Measurements from ENCODE around the gene AUTS2. TPM values are rescaled to one million over a fixed set of nuclear protein-coding genes. Genes with fewer than 3 reads are reported as not detected.

The AUTS2 gene
- polyA plus RNA-seq, 3 donors: 0.08 to 0.35 TPM; not detected in 1

DNA sequence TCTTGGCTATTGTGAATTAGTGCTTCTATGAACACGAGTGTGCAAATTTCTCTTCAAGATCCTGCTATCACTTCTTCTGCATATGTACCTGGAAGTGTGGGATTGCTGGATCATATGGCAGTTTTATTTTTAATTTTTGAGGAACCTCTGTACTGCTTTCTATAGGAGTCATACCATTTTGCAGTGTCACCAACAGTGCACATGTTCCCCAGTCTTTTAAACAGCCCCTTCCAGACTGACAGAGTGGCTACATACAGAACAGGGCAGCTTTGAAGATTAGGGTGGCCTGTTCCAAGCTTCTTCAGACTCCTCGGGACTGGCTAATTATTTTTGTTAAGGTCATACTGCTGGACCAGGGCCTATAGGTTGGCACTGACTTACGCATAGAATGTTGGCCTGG is 82.9 kb downstream of the AUTS2 start:
- TF ChIP-seq, protein P1, sequence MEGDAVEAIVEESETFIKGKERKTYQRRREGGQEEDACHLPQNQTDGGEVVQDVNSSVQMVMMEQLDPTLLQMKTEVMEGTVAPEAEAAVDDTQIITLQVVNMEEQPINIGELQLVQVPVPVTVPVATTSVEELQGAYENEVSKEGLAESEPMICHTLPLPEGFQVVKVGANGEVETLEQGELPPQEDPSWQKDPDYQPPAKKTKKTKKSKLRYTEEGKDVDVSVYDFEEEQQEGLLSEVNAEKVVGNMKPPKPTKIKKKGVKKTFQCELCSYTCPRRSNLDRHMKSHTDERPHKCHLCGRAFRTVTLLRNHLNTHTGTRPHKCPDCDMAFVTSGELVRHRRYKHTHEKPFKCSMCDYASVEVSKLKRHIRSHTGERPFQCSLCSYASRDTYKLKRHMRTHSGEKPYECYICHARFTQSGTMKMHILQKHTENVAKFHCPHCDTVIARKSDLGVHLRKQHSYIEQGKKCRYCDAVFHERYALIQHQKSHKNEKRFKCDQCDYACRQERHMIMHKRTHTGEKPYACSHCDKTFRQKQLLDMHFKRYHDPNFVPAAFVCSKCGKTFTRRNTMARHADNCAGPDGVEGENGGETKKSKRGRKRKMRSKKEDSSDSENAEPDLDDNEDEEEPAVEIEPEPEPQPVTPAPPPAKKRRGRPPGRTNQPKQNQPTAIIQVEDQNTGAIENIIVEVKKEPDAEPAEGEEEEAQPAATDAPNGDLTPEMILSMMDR (IDR thresholded peaks at IDR 0.05): no peak
- Mint-ChIP-seq H3K9me3 (peaks cover 0 to 2% (median 0%) of the 10 kb centered on the region in 7 donors), H3K36me3 (no peaks in the 10 kb centered on the region), H3K4me3 (no peak overlapping the region), H3K27me3 (ENCODE audit: low read depth in 3 of 3) (peaks cover 0 to 5% (median 0%) of the 10 kb centered on the region in 3 donors), H3K27ac (no peak overlapping the region), H3K4me1 (peaks cover 56% of the 10 kb centered on the region)
- Histone ChIP-seq H3K9ac (ENCODE audit: insufficient read depth, low read length, poor library complexity, severe bottlenecking) (no peak overlapping the region), H2AFZ (ENCODE audit: insufficient read depth, low read depth, low read length, poor library complexity, severe bottlenecking) (no peak overlapping the region), H3K4me2 (replicated peaks; ENCODE audit: extremely low read depth, low read length, poor library complexity, severe bottlenecking) (no peak overlapping the region), H3K36me3 (replicated peaks in 1 of 2; ENCODE audit: control insufficient read depth in 1 of 2, insufficient read depth in 2 of 2, low read length in 2 of 2) (no peaks in the 10 kb centered on the region), H3K4me1 (ENCODE audit: control insufficient read depth in 1 of 2, insufficient read depth in 2 of 2, low read length in 2 of 2) (peaks cover 7% of the 10 kb centered on the region in 2 donors), H3K27ac (ENCODE audit: low read depth in 1 of 2, low read length in 2 of 2) (no peak overlapping the region), H3K79me2 (ENCODE audit: insufficient read depth, low read length) (no peaks in the 10 kb centered on the region), H3K4me3 (replicated peaks in 1 of 3; ENCODE audit: low read depth in 2 of 3, low read length in 3 of 3) (no peak overlapping the region), H3K27me3 (ENCODE audit: control insufficient read depth in 2 of 2, insufficient read depth in 2 of 2, low read length in 2 of 2) (no peaks in the 10 kb centered on the region), H4K20me1 (ENCODE audit: insufficient read depth, low read length) (no peaks in the 10 kb centered on the region), H3K9me3 (replicated peaks in 1 of 2; ENCODE audit: control insufficient read depth in 1 of 2, insufficient read depth in 1 of 2, low read length in 2 of 2) (no peaks in the 10 kb centered on the region)
- intact Hi-C loops (cut with micrococcal nuclease): no loop called here
- no peak for DNase-seq
- no CpG with 5 or more reads among the region's 3 CpGs for WGBS (ENCODE audit: insufficient coverage)

DNA sequence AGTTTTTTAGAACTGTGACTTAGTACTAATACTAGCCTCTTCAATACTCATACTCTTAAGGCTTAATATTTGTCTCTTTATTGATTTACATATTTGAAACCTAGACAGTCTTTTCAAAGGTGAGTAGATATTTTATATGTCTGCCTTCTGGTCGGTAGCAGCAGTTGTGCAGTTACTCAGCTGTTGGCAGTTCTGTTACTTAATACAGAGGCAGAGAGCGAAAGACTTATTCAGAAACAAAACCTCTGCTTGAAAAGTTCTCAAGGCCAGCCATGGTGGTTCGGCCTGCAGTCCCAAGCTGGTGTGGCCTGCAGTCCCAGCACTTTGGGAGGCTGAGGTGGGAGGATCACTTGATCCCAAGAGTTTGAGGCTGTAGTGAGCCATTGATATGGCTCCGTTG is 84.2 kb downstream of the AUTS2 start:
- Histone ChIP-seq H3K4me2 (replicated peaks; ENCODE audit: extremely low read depth, low read length, poor library complexity, severe bottlenecking) (no peak overlapping the region), H3K4me3 (replicated peaks in 1 of 3; ENCODE audit: low read depth in 2 of 3, low read length in 3 of 3) (no peak overlapping the region), H3K9me3 (replicated peaks in 1 of 2; ENCODE audit: control insufficient read depth in 1 of 2, insufficient read depth in 1 of 2, low read length in 2 of 2) (no peaks in the 10 kb centered on the region), H3K9ac (ENCODE audit: insufficient read depth, low read length, poor library complexity, severe bottlenecking) (no peak overlapping the region), H2AFZ (ENCODE audit: insufficient read depth, low read depth, low read length, poor library complexity, severe bottlenecking) (peak overlapping the region; percentile 1), H4K20me1 (ENCODE audit: insufficient read depth, low read length) (no peaks in the 10 kb centered on the region), H3K4me1 (ENCODE audit: control insufficient read depth in 1 of 2, insufficient read depth in 2 of 2, low read length in 2 of 2) (peaks cover 7% of the 10 kb centered on the region in 2 donors), H3K27me3 (ENCODE audit: control insufficient read depth in 2 of 2, insufficient read depth in 2 of 2, low read length in 2 of 2) (no peaks in the 10 kb centered on the region), H3K27ac (ENCODE audit: low read depth in 1 of 2, low read length in 2 of 2) (no peak overlapping the region), H3K79me2 (ENCODE audit: insufficient read depth, low read length) (no peaks in the 10 kb centered on the region), H3K36me3 (replicated peaks in 1 of 2; ENCODE audit: control insufficient read depth in 1 of 2, insufficient read depth in 2 of 2, low read length in 2 of 2) (no peaks in the 10 kb centered on the region)
- TF ChIP-seq, protein P1 (IDR thresholded peaks at IDR 0.05): no peak
- Mint-ChIP-seq H3K4me3 (peak overlapping the region in 1 of 2 donors; percentile 28), H3K27ac (peak overlapping the region in 2 of 7 donors; percentile 18 to 31), H3K9me3 (peaks cover 0 to 2% (median 0%) of the 10 kb centered on the region in 7 donors), H3K36me3 (no peaks in the 10 kb centered on the region), H3K27me3 (ENCODE audit: low read depth in 3 of 3) (peaks cover 0 to 5% (median 0%) of the 10 kb centered on the region in 3 donors), H3K4me1 (peaks cover 60% of the 10 kb centered on the region)
- intact Hi-C loops (cut with micrococcal nuclease): no loop called here
- no peak for DNase-seq
- 25% methylated on average over 3 of the region's 4 CpGs for WGBS (ENCODE audit: insufficient coverage)

Measured in CD14-positive monocyte (primary cell).